Stimulated activated effector memory CD8-positive, alpha-beta T cell treated with anti-CD3 and anti-CD28 coated beads, Interleukin-12 subunit alpha, Interleukin-12 subunit beta, amount 100 ng/mL, for 72 hours (primary cell): ENCODE results near the gene ANKS1B.
"Not testable (repeated sequence)": the region's sequence is repeated elsewhere in the genome, so short reads cannot be mapped to it uniquely, and the experiment has no call there.

Experiments used
- ATAC-seq: fragments of 150-1000 bp; cut with Tn5 transposase; 2 replicates; pipeline ENCODE4 v1.10.0; 2021
- DNase-seq, 2 donors: peaks; one replicate each; pipeline ENCODE4 v3.0.0; 2021 to 2022; ENCODE audit warnings: low spot score in 2 of 2
- H3K27ac Mint-ChIP-seq: one replicate; pipeline ENCODE4 v1.8.0; 2022; ENCODE audit warnings: mild to moderate bottlenecking, mixed read lengths
- H3K36me3 Mint-ChIP-seq: one replicate; pipeline ENCODE4 v1.8.0; 2022; ENCODE audit warnings: mild to moderate bottlenecking, mixed read lengths
- H3K4me1 Mint-ChIP-seq: one replicate; pipeline ENCODE4 v1.8.0; 2022; ENCODE audit warnings: mixed read lengths
- H3K4me3 Mint-ChIP-seq: one replicate; pipeline ENCODE4 v1.8.0; 2022; ENCODE audit warnings: mild to moderate bottlenecking, mixed read lengths
- H3K9me3 Mint-ChIP-seq: one replicate; pipeline ENCODE4 v1.8.0; 2022; ENCODE audit warnings: mixed read lengths

ANKS1B gene

GRCh38 chr12:99984271-99985128, at the start of gene ANKS1B:
TSS of gene ANKS1B (minus strand) at chr12:99984936. CDS start at chr12:99984237, 699 bp downstream.
- peak; percentile 51 for ATAC-seq
- Mint-ChIP-seq H3K4me1 (peaks cover 5% of the 10 kb centered on the region), H3K36me3 (no peaks in the 10 kb centered on the region), H3K4me3 (peak within 1 kb of the TSS; percentile 56), H3K27ac (no peak within 1 kb of the TSS), H3K9me3 (no peaks in the 10 kb centered on the region)
- DNase-seq, result no peak

DNA sequence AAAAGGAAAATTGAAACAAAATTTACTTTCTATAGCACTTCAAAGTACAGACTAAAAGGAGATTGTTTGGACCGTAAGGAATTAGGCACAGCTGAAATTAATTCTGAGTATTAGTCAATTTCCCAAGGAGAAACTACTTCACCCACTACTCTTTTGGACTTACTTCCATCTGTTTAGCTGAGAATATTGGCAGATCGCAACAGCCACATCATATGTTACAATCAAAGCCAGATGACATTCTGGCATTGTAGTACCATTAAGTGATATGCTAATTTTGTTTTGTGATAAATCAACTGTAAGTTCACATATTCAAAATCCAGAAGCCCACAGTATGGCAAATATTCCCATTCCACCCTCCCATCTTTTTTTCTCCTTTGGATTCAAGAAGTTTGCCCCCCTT, 47.1 kb upstream of the ANKS1B start:
- H3K36me3 Mint-ChIP-seq, result peaks cover 44% of the 10 kb centered on the region
- H3K9me3 Mint-ChIP-seq, result no peaks in the 10 kb centered on the region
- H3K4me3 Mint-ChIP-seq, result no peak overlapping the region
- no peak for DNase-seq
- ATAC-seq, result no peak
- no peak overlapping the region for H3K27ac Mint-ChIP-seq
- H3K4me1 Mint-ChIP-seq, result no peaks in the 10 kb centered on the region

- no peak overlapping the region for H3K4me3 Mint-ChIP-seq
- ATAC-seq (no peak), DNase-seq (no peak)
- H3K36me3 Mint-ChIP-seq, result peaks cover 5% of the 10 kb centered on the region
- no peaks in the 10 kb centered on the region for H3K9me3 Mint-ChIP-seq
- H3K27ac Mint-ChIP-seq, result no peak overlapping the region
- no peaks in the 10 kb centered on the region for H3K4me1 Mint-ChIP-seq
Observed at GRCh38 chr12:100027671-100028070, 42.9 kb upstream of the ANKS1B start.

DNA sequence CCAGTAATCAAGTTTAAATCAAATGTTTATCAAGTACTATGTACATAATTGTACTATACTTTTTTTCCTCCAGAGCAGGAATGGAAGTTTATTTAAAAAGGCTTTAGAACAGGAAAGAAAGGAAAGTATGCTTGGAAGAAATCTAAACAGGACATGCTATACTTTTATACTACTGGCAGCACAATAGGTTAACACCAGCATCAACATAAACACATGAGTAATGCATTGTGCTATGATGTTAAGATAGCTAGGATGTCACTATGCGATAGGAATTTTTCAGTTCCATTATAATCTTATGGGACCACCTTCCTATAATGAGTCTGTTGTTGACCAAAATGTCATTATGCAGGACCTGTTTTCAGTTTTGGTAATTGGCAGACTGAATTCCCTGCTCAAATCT, 41.5 kb upstream of the ANKS1B start:
- H3K4me3 Mint-ChIP-seq, result no peak overlapping the region
- peaks cover 4% of the 10 kb centered on the region for H3K36me3 Mint-ChIP-seq
- no peak overlapping the region for H3K27ac Mint-ChIP-seq
- DNase-seq, result no peak
- no peaks in the 10 kb centered on the region for H3K4me1 Mint-ChIP-seq
- no peaks in the 10 kb centered on the region for H3K9me3 Mint-ChIP-seq
- no peak for ATAC-seq

DNA sequence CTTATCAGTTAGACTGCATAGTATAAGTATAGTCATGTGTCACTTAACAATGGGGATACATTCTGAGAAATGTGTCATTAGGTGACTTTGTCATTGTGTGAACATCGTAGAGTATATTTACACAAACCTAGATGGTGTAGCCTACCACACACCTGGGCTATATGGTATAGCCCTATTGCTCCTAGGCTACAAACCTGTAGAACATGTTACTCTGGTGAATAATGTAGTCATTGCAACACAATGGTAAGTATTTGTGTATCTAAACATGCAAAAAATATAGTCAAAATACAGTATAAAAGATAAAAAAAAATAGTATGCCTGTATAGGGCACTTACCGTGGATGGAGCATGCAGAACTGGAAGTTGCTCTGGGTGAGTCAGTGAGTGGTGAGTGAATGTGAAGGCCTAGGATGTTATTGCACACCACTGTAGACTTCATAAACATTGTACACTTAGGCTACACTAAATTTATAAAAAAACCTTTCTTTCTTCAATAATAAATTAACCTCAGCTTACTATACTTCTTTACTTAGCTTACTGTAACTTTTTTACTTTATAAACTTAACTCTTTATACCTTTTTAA, 40.3 kb upstream of the ANKS1B start:
- Mint-ChIP-seq H3K36me3 (no peaks in the 10 kb centered on the region), H3K4me1 (no peaks in the 10 kb centered on the region), H3K27ac (no peak overlapping the region), H3K4me3 (no peak overlapping the region), H3K9me3 (no peaks in the 10 kb centered on the region)
- DNase-seq, result no peak
- ATAC-seq, result no peak

- Mint-ChIP-seq H3K36me3 (no peaks in the 10 kb centered on the region), H3K4me1 (no peaks in the 10 kb centered on the region), H3K4me3 (no peak overlapping the region), H3K9me3 (no peaks in the 10 kb centered on the region), H3K27ac (no peak overlapping the region)
- DNase-seq (no peak), ATAC-seq (no peak)
Observed at GRCh38 chr12:100020370-100020769, 35.6 kb upstream of the ANKS1B start.

DNA sequence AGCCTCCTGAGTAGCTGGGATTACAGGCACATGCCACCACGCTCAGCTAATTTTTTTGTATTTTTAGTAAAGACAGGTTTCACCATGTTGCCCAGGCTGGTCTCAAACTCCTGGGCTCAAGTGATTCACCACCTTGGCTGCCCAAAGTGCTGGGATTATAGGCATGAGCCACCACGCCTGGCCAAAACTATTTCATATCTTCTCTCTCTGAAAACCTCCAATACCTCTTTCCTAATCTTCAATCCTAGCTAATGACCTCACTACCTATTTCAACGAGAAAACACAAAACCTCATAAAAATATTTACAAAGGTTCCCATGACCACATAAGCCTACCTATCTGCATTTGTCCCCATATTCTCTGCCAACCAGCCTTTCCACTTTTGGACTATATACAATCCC, 32.3 kb upstream of the ANKS1B start:
- Mint-ChIP-seq H3K4me1 (no peaks in the 10 kb centered on the region), H3K36me3 (no peaks in the 10 kb centered on the region), H3K27ac (no peak overlapping the region), H3K9me3 (peaks cover 3% of the 10 kb centered on the region), H3K4me3 (no peak overlapping the region)
- DNase-seq, result no peak
- ATAC-seq, result no peak

- ATAC-seq, H3K27ac Mint-ChIP-seq, H3K4me3 Mint-ChIP-seq, H3K4me1 Mint-ChIP-seq, DNase-seq, H3K36me3 Mint-ChIP-seq, H3K9me3 Mint-ChIP-seq: not testable (repeated sequence)
Observed at GRCh38 chr12:100016304-100016703, 31.6 kb upstream of the ANKS1B start.

- ATAC-seq, DNase-seq, H3K4me1 Mint-ChIP-seq, H3K4me3 Mint-ChIP-seq, H3K27ac Mint-ChIP-seq, H3K9me3 Mint-ChIP-seq, H3K36me3 Mint-ChIP-seq: not testable (repeated sequence)
Observed at GRCh38 chr12:100005846-100006245, 21.1 kb upstream of the ANKS1B start.

DNA sequence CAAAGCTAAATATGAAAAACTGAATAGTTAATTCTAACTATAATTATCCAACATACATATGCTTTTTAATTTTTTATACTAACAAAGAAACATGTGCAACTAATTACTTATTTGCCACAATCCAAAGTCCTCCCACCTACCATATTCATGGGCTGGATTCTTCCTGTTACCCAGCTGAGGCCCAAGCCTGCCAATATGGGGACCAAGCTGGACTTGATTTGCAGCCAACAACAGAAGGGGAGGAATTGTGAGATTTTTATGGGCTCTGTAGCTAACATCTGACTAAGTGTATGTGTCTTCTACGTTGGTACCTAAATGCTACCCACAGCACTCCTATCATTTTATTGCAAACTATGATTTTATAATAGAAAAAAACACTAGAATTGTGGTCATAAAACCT, 13.1 kb upstream of the ANKS1B start:
- no peak overlapping the region for H3K4me3 Mint-ChIP-seq
- no peaks in the 10 kb centered on the region for H3K36me3 Mint-ChIP-seq
- peaks cover 10% of the 10 kb centered on the region for H3K9me3 Mint-ChIP-seq
- ATAC-seq (no peak), DNase-seq (no peak)
- H3K4me1 Mint-ChIP-seq, result no peaks in the 10 kb centered on the region
- no peak overlapping the region for H3K27ac Mint-ChIP-seq

- H3K27ac Mint-ChIP-seq, result no peak overlapping the region
- DNase-seq, result no peak
- no peaks in the 10 kb centered on the region for H3K4me1 Mint-ChIP-seq
- H3K36me3 Mint-ChIP-seq, result no peaks in the 10 kb centered on the region
- H3K9me3 Mint-ChIP-seq, result peaks cover 10% of the 10 kb centered on the region
- ATAC-seq, result no peak
- no peak overlapping the region for H3K4me3 Mint-ChIP-seq
Observed at GRCh38 chr12:99996095-99996494, 11.4 kb upstream of the ANKS1B start.

DNA sequence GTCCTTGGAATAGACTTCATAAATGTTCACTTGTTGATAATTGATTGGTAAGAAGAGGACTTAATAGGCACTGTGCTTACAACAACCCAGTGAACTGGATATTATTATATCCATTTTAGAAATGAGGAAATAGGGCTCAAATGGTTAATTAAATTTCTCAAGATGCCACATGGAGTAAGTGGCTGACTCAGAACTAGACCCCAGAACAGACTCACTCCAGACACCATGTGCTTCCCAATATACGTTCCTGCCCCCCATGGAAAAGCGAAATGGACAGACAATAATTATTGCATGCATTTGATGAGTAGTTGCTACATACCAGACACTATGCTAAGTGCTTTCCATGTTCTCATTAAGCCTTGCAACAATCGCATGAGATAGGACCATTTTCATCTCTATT, 895 bp upstream of the ANKS1B start:
- peaks cover 5% of the 10 kb centered on the region for H3K4me1 Mint-ChIP-seq
- no peaks in the 10 kb centered on the region for H3K9me3 Mint-ChIP-seq
- H3K27ac Mint-ChIP-seq, result no peak overlapping the region

GRCh38 chr12:99985129-99985570, 414 bp upstream of the ANKS1B start:
- H3K36me3 Mint-ChIP-seq, result no peaks in the 10 kb centered on the region
- H3K4me3 Mint-ChIP-seq, result peak overlapping the region; percentile 35
- H3K9me3 Mint-ChIP-seq, result no peaks in the 10 kb centered on the region
- peaks cover 5% of the 10 kb centered on the region for H3K4me1 Mint-ChIP-seq
- DNase-seq (no peak), ATAC-seq (no peak)
- H3K27ac Mint-ChIP-seq, result no peak overlapping the region

More for the DNA sequence above, 895 bp upstream of the ANKS1B start:
- ATAC-seq, result no peak
- peak overlapping the region; percentile 35 for H3K4me3 Mint-ChIP-seq
- no peak for DNase-seq
- H3K36me3 Mint-ChIP-seq, result no peaks in the 10 kb centered on the region

GRCh38 chr12:99983456-99984258, 1.1 kb downstream of the ANKS1B start:
- Mint-ChIP-seq H3K4me3 (peak overlapping the region; percentile 56), H3K9me3 (no peaks in the 10 kb centered on the region), H3K36me3 (no peaks in the 10 kb centered on the region), H3K27ac (no peak overlapping the region), H3K4me1 (peaks cover 5% of the 10 kb centered on the region)
- ATAC-seq (peak; percentile 19), DNase-seq (no peak)

DNA sequence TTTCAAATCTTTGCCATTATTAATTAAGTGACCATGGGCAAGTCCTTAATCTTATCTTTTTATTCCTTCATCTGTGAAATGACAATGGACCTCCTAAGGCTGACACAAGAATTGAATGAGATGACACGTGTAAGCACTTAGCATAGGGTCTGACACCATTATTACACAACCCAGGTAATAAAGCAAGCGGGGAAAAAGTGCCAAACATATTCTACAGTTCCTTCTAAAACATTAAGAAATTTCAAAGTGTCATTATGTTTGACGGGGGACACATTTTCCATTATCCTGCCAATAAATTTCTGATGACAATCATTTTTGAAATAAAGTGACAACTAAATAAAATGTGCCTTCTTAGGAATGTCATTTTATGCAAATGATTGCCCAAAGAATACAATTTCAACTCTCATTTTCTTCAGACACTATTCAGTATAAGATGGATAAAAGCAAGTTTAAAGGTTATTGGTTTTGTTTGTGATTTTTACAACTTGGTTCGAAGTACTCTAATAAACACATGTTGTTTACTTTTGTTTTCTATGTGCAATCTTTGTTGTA, 3.0 kb downstream of the ANKS1B start:
- ATAC-seq, result no peak
- DNase-seq, result no peak
- H3K4me3 Mint-ChIP-seq, result no peak overlapping the region
- no peak overlapping the region for H3K27ac Mint-ChIP-seq
- H3K4me1 Mint-ChIP-seq, result peaks cover 5% of the 10 kb centered on the region
- peaks cover under 1% of the 10 kb centered on the region for H3K9me3 Mint-ChIP-seq
- H3K36me3 Mint-ChIP-seq, result no peaks in the 10 kb centered on the region
